HG03139 (cell line): ENCODE results near the gene CCDC171.
A peak's percentile ranks its signal among the peaks of the same experiment; 100 is the strongest.
"Not testable (repeated sequence)": the region's sequence is repeated elsewhere in the genome, so short reads cannot be mapped to it uniquely, and the experiment has no call there.

Experiments
- ATAC-seq: cut with Tn5 transposase; IDR thresholded peaks from one replicate; pipeline ENCODE4 v1.9.1; 2021; ENCODE audit not compliant: unreplicated experiment

CCDC171 gene

GRCh38 chr9:15552636-15553527 lies at the start of gene CCDC171:
TSS of gene CCDC171 (plus strand) at chr9:15553043. CDS start at chr9:15564089, 11,046 bp downstream.
- peak; percentile 66 for ATAC-seq

DNA sequence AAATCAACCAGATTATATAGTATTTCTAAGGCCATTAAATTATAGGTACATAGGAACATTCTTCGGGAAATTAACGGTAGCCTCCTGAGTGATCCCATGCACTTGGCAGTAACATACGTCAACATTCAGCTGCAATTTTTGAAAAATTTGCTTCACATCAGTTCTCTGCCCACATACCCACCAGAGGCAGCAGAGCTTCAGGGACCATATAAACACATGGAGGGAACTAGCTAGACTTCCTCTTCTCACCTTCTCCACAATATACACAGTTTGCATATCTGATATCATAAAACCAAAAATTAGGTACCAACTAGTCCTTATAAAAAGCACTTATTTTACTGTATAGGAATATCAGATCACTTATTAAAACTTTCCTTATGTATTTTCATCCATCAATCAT lies 46.9 kb upstream of the CCDC171 start:
- ATAC-seq = no peak

GRCh38 chr9:15509931-15510788 lies 42.7 kb upstream of the CCDC171 start:
- ATAC-seq = peak; percentile 20

DNA sequence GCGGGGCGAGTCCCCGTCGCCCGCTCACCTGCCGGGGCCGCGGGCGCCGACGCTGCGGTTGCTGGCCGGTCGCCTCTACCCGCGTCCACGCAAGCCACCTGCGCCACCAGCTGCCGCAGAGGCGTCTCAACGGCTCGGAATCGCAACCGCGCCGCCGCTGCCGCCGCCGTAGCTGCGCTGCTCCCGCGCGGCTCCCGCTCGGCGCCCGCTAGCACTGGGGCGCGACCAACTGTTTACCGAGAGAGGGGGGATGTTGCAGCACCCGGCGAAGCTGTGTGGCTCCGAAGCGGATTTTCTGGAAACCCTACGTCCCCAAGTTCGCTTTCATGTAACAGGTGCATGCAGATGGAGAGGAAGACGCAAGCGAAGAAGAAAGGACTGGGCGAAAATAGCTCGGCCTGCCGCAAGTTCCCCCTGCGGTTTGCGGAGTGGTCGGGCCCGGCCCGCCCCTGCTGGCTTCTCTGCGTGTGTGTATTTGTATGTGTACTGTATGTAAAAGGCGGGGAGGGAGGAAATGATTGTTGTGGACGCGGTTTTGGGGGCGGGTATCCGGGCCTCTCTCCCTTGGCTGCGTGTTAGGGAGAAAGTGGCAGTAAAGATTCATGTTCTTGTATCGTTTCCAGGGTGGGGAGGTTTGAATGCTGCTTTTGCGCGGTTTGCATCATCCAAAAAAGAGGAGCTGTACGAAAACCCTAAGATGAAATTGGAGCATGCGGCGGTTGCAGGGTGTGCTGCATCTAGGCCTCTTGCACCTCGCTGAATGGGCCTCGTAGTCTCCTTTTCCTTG lies 41.9 kb upstream of the CCDC171 start, which contains the start of gene PSIP1:
PSIP1 (minus strand) TSS at position 182 of the 787 bp plus-strand sequence. CDS start 782 bp downstream, outside the sequence.
- peak; percentile 78 for ATAC-seq

- no peak for ATAC-seq
Measured at GRCh38 chr9:15512204-15512603, 40.6 kb upstream of the CCDC171 start.

- no peak for ATAC-seq
Measured at GRCh38 chr9:15512889-15513288, 40.0 kb upstream of the CCDC171 start.

DNA sequence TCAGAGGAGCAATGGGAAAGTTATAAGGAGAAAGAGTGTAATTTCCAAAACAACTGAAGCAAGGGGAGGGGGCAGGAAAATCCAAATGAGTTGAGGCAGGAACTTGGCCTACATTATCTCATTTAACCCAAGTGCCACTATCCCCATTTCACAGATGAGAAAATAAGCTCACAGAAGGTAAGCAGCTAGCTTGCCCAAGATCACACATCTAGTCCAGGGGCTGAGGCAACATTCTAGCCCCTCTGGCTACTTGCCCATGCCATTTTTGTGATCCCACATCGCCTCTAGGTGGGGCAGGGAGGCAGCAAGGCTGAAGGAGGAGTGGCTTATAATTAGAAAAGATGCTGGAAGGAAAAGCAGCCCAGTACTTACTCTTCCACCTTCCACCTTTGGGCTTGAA lies 39.5 kb upstream of the CCDC171 start:
- no peak for ATAC-seq

DNA sequence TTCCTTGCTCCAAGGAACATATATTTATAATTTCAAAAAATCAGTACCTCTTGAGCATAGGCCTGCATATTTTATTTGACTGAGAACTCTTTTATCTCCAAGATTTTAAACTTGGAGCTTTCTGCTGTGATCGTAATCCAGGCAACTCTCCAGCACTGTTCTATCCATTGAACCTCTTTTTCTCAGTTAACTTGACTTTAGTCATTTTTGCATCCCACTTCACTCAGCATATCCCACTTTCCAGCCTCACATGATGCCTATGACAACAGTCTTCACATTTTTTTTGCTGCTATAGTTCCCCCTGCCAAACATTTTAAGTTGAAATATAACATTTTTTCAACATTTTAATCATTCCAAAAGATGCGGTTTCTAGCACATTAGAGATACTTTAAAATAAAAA lies 33.0 kb upstream of the CCDC171 start:
- ATAC-seq = no peak

- no peak for ATAC-seq
Measured at GRCh38 chr9:15521254-15521653, 31.6 kb upstream of the CCDC171 start.

DNA sequence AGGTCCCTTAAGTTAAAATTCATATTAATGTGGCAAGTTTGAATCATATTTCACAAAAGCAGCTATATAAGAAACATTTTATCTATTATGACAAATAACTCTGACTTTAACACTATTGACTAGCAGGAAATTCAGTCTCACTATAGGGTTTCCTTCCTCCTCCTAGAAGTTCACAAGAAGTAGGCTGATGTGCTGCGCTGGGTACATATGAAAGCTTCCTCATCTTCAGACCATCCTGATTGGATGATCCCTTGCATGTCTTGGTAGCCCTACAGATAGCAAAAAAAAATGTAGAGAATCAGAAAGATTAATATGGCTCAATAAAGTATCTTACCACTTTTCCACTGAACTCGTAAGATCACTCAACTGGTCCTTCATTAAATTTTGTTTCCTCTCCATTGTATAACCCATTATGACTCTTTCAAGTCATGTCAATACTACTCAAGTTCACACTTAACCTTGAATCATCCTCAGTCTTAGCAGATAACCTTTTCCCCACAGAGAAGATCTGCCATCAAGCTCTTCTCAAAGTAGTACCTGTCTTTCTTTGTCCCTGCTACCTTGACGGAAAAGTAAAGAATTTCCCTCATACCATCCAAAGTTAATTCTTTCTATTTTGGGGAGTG lies 30.6 kb upstream of the CCDC171 start:
- no peak for ATAC-seq

DNA sequence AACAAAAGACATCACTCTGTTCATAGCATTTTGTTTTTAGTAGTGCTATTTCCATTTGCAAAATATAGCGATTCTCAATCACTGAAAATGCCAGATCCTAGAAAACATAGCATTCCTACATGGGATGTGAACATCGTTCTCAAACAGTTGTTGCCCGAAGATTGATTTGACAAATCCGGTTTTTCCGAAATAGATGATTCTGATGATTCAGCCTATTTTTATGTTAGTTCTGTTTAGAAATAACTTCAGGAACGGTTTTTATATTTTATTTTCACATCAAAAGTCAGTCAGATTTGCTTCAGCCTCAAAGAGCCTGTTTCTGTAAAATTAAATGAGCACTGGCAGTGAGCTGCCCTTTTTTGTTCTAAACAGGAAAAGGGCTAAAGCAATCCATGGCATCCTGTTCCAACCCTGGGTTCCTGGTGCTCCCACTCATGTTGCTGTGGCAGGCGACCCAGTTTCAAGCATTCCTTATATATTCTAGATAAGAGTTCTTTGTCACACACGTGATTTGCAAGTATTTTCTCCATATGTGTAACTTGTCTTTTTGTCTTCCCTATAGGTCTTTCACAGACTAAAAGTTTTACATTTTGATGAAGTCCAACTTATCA lies 27.9 kb upstream of the CCDC171 start:
- no peak for ATAC-seq

DNA sequence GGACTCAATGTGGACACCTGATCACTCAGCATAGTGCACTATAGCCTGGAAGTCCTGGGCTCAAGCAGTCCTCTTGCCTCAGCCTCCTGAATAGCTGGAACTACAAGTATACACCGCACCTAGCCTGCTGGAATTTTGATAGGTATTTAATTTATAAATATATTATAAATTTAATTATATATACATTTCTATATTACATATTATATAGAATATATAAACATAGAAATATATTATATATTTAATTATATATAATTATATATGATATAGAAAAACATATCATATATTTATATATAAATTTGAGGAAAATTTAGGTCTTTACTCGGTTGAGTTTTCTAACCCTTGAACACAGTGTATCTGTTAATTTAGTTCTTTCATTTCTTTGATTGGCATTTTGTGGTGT lies 26.9 kb upstream of the CCDC171 start:
- ATAC-seq = no peak

- not testable (repeated sequence) for ATAC-seq
Measured at GRCh38 chr9:15527035-15527434, 25.8 kb upstream of the CCDC171 start.

GRCh38 chr9:15529566-15530324 lies 23.1 kb upstream of the CCDC171 start:
- ATAC-seq = peak; percentile 80

DNA sequence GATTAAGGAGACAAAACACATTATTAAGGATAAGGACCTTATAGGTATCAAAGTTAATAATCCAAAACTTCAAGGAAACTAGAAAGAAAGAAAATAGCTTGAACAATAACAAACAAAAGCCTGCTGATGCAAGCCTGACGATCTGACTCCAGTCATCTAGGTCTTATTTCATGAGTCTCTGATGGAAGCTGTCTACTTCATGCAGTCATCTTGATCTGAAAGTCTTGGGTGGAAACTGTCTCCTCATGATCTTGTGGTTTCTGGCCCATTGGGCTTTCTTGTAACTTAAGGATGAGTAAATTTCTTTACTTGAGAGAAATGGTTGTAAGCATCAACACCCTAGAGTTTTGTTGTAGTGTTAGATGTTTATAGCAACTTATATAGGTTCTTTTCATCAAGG lies 21.5 kb upstream of the CCDC171 start:
- ATAC-seq = no peak

DNA sequence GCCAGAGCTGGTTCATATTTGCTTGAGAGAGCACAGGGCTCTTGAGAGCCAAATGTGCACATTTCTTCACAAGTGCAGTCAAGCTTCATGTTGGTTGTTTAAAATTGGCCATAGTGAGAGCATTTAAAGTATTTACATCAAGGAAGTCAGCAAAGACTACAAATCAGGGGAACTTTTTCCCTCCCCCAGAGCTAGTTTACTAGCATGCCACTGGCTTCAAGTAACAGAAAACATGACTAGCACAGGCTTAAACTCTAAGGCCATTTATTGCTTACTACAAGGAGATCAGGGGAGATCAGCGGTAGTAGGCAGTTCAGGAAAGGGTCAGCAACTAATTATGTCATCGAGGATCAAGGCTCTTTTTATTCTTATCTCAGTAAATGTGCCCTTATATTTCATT lies 11.0 kb upstream of the CCDC171 start:
- ATAC-seq = no peak

DNA sequence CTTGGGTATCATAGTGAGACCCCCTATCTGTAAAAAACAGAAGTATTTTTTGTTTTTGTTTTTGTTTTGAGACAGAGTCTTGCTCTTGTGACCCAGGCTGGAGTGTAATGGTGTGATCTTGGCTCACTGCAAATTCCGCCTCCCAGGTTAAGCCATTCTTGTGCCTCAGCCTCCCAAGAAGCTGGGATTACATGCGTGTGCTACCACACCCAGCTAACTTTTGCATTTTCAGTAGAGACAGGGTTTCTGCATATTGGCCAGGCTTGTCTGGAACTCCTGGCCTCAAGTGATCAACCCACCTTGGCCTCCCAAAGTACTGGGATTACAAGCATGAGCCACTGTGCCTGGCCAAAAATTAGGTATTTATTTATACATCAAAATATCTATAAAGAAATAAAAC lies 10.2 kb upstream of the CCDC171 start:
- no peak for ATAC-seq

DNA sequence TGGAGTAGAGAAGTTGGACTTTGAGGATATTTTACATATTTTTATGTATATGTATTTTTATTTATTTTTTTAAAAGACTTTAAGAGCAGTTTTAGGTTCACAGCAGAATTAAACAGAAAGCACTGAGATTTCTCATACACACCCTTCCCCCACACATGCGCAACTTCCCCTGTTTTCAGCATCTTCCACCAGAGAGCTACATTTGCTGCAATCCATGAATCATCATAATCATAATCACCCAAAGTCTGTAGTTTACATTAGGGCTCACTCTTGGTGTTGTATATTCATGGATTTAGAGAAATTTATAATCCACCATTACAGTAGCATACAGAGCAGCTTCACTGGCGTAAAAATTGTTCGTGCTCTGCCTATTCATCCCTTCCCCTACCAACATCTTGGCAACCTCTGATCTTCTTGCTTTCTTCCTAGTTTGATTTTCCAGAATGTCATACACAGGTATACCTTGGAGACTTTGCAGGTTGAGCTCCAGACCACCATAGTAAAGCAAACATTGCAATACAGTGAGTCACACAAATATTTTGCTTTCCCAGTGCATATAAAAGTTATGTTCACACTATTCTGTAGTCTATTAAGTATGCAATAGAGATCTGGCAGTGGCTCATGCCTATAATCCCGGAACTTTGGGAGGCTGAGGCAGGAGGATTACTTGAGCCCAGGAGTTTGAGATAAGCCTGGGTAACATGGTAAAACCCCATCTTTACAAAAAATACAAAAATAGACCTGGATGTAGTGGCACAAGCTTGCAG lies 9.6 kb upstream of the CCDC171 start:
- ATAC-seq = no peak

GRCh38 chr9:15549611-15550010 lies 3.2 kb upstream of the CCDC171 start:
- no peak for ATAC-seq
